ENCODE data around the gene ZFP36L1. TPM values are rescaled to one million over a fixed set of nuclear protein-coding genes. Genes with fewer than 3 reads are reported as not detected.

The ZFP36L1 gene
- total RNA-seq, 1 experiment from 2014 or later = 240 TPM

DNA sequence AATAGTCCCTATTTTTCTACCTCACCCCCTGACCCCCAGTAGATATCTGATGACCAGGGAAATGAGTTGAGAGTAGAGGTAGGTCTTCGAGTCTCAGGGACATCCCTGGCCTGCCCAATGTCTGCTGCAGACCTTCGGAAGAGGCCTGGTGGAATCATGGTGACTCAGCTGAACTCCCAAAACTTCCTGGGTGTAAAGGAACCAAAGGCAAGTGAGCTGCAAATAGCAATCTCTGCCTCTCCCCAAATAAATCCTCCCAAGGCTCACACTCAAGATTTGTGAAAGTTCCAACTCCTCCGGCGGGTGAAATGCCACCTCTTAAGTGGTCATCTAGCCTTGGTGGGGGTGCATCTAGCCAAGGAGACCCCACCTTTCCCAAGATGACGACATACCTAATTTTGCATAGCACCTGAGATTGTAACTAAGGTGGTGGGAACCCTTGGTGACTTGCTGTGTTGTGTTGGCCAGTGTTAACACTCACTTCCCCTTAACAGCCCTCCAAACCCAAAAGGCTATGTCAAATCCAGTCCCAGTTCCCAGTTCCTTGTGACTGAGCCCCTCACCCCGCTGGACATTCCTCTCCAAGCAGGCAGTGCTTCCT lies 6.3 kb downstream of the ZFP36L1 start:
- Mint-ChIP-seq H3K4me3 (ENCODE audit: low read depth, unreplicated experiment) (peak overlapping the region; percentile 41), H3K4me1 (ENCODE audit: low read depth, unreplicated experiment) (peaks cover 27% of the 10 kb centered on the region), H3K27me3 (ENCODE audit: unreplicated experiment) (no peaks in the 10 kb centered on the region), H3K9me3 (ENCODE audit: low read depth, unreplicated experiment) (no peaks in the 10 kb centered on the region), H3K36me3 (ENCODE audit: insufficient read depth, unreplicated experiment) (peaks cover 62% of the 10 kb centered on the region), H3K27ac (ENCODE audit: unreplicated experiment) (peak overlapping the region; percentile 90)
- no peak for TF ChIP-seq CTCF (IDR thresholded peaks at IDR 0.05; ENCODE audit: unreplicated experiment)
- no peak for DNase-seq
- intact Hi-C loops (cut with micrococcal nuclease; ENCODE audit: unreplicated experiment) = loop anchor here (5.0 to 10.0 kb wide), 3 partner anchors 209 to 642 kb away; no protein-coding TSS in a partner anchor
- CTCF ChIA-PET = interaction anchor here (0.6 to 1.4 kb wide), 4 partner anchors 26 to 479 kb away, joined by 3 to 5 read pairs (median 3); no protein-coding TSS in a partner anchor
- BruUV-seq (replicated peaks) = no TSS peak

GRCh38 chr14:68785534-68786490 lies 7.1 kb downstream of the ZFP36L1 start:
- Mint-ChIP-seq H3K36me3 (ENCODE audit: insufficient read depth, unreplicated experiment) (peaks cover 54% of the 10 kb centered on the region), H3K27ac (ENCODE audit: unreplicated experiment) (peak overlapping the region; percentile 90), H3K9me3 (ENCODE audit: low read depth, unreplicated experiment) (no peaks in the 10 kb centered on the region), H3K27me3 (ENCODE audit: unreplicated experiment) (no peaks in the 10 kb centered on the region), H3K4me3 (ENCODE audit: low read depth, unreplicated experiment) (peak overlapping the region; percentile 14), H3K4me1 (ENCODE audit: low read depth, unreplicated experiment) (peaks cover 35% of the 10 kb centered on the region)
- CTCF ChIA-PET = interaction anchor here (0.6 to 1.4 kb wide), 7 partner anchors 7 to 842 kb away, joined by 3 to 10 read pairs (median 3); partner anchors contain the start of gene ZFP36L1
- TF ChIP-seq CTCF (IDR thresholded peaks at IDR 0.05; ENCODE audit: unreplicated experiment) = no peak
- intact Hi-C loops (cut with micrococcal nuclease; ENCODE audit: unreplicated experiment) = loop anchor here (2.0 to 10.0 kb wide), 4 partner anchors 209 to 641 kb away; no protein-coding TSS in a partner anchor
- BruUV-seq (replicated peaks) = no TSS peak
- DNase-seq = no peak

- CTCF ChIA-PET = interaction anchor here (0.6 to 1.0 kb wide), 4 partner anchors 8 to 841 kb away, joined by 3 to 10 read pairs (median 3); partner anchors contain the start of gene ZFP36L1
- no peak for TF ChIP-seq CTCF (IDR thresholded peaks at IDR 0.05; ENCODE audit: unreplicated experiment)
- H3K27me3 Mint-ChIP-seq (ENCODE audit: unreplicated experiment) = no peaks in the 10 kb centered on the region
- no TSS peak for BruUV-seq (replicated peaks)
- intact Hi-C loops (cut with micrococcal nuclease; ENCODE audit: unreplicated experiment) = loop anchor here (2.0 to 10.0 kb wide), 8 partner anchors 88 to 843 kb away; no protein-coding TSS in a partner anchor
- peaks cover 43% of the 10 kb centered on the region for H3K4me1 Mint-ChIP-seq (ENCODE audit: low read depth, unreplicated experiment)
- peak overlapping the region; percentile 90 for H3K27ac Mint-ChIP-seq (ENCODE audit: unreplicated experiment)
- no peak for DNase-seq
- H3K4me3 Mint-ChIP-seq (ENCODE audit: low read depth, unreplicated experiment) = peak overlapping the region; percentile 14
- H3K9me3 Mint-ChIP-seq (ENCODE audit: low read depth, unreplicated experiment) = no peaks in the 10 kb centered on the region
- H3K36me3 Mint-ChIP-seq (ENCODE audit: insufficient read depth, unreplicated experiment) = peaks cover 46% of the 10 kb centered on the region
Observed at GRCh38 chr14:68784978-68785533, 7.8 kb downstream of the ZFP36L1 start.

Measured in Calu3 (cell line).